GM20000 (cell line): ENCODE data around the gene NME4.
"Not testable (repeated sequence)": the region's sequence is repeated elsewhere in the genome, so short reads cannot be mapped to it uniquely, and the experiment has no call there.

Source experiments
- DNase-seq: peaks from one replicate; pipeline ENCODE4 v3.0.0; 2012; ENCODE audit warnings: low spot score
- CTCF ChIP-seq: IDR thresholded peaks from 2 replicates; pipeline ENCODE4 v1.5.1; 2012; ENCODE audit warnings: mild to moderate bottlenecking, control low read depth; ENCODE audit errors: extremely low read depth, missing control alignments

The NME4 gene

DNA sequence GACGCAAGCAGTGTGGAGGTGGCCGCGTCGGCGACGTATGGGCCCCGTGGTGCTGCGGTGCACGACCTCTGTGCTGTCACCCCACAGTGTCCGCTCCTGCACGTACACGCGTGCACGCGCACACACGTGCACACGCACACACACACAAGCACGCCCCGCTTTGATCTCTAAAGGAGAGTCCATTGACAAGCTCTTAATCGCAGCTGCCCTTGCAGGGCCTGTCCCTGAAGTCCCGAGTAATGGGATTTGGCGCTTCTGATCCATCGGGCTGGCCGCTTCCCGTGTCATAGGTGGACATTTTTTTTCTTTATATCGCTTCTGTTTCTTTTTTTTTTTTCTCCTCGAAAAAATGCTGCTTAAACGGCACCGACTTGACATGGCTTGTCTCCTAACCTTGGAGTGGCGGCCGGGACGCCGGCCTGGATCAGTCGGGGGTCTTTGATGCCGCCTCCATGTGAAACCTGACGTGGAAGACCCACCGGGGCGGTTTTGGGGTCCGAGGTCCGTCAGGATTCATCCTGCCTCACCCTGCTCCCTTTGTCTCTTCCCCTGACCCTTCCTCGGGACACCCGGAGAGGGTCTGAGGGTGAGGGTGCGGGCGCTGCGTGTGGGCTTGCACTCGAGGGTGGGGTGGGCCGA lies 36.2 kb upstream of the NME4 start:
- DNase-seq = no peak
- no peak for TF ChIP-seq CTCF

GRCh38 chr16:361341-361871 lies 35.6 kb upstream of the NME4 start:
- TF ChIP-seq CTCF = no peak
- no peak for DNase-seq

GRCh38 chr16:361872-362701 lies 34.9 kb upstream of the NME4 start:
- DNase-seq = peak; percentile 90
- peak; percentile 70 for TF ChIP-seq CTCF

DNA sequence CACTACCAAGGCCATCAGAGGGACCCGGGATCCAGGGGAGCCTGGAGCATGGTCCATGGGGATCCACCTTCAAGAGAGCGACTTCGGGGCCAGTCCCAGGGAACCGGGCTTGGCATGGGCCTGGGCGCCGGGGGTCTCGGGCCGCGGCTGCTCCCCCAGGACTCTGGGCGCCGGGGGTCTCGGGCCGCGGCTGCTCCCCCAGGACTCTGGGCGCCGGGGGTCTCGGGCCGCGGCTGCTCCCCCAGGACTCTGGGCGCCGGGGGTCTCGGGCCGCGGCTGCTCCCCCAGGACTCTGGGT lies 34.3 kb upstream of the NME4 start:
- not testable (repeated sequence) for DNase-seq

DNA sequence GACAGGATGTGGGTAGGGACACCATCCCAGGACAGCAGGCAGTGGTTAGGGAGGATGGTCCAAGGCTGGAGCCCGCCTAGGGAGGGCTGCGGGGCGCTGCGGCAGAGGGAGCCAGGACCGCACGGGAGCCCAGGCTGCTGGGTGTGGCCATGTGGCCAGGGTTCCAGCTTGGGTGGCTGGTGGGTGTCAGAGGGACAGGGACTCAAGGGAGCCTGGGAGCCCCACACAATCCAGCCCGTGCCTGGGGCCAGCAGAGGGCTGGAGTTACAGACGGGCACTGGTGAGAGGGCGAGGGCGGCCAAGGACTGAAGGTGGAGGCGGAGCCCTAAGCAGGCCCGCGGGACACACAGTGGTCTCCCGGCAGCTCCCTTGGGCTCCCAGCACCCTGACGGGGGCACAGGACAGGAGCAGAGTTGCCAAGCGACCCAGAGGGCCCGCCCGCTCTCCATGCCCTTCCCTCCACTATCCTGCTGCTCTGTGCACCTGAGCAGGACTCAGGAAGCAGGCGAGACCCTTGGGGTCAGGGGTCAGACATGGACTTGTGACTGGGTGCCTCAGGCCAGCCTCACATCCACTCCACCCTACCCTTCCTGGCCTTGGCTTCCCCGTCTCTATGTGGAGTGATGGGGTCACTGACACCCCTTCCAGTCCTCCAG lies 33.8 kb upstream of the NME4 start:
- DNase-seq = no peak

DNA sequence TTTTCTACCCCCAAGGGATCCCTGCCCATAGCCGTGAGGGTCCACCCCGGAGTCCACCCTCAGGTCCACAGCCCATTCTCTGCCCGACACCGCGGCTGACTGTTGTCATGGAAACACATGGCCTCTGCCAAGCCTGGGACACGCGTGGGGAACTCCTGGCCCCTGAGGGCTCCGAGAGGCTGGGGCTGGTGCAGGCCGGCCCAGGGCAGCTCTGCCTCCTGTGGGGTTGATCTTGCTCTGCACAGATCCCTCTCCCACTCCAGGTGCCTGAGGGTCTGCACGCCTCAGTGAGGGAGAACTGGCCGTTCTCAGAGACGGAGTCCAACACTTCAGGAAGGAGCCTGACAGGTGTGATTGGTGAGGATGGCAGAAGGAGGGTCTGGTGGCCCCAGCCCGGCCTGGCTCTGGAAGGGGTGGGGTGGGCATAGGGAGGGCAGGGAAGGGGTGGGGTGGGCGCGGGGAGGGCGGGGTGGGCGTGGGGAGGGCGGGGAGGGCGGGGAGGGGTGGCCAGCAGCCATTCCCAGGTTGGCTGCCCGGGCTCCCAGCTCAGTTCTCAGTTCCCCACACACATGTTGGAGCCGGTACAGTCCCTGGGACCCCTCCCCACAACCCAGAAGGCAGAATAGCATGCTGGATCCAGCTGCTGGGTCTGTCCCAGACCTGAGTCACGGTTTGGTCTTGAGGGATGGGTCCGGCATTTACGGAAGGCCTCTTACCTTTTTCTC lies 33.1 kb upstream of the NME4 start:
- DNase-seq = no peak
- no peak for TF ChIP-seq CTCF

More for the DNA sequence above, 33.8 kb upstream of the NME4 start:
- no peak for TF ChIP-seq CTCF

- DNase-seq = no peak
- no peak for TF ChIP-seq CTCF
Measured at GRCh38 chr16:364595-365491, 32.2 kb upstream of the NME4 start.
